Measurements from ENCODE around the gene TIMM8A.

The TIMM8A gene, protein sequence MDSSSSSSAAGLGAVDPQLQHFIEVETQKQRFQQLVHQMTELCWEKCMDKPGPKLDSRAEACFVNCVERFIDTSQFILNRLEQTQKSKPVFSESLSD

DNA sequence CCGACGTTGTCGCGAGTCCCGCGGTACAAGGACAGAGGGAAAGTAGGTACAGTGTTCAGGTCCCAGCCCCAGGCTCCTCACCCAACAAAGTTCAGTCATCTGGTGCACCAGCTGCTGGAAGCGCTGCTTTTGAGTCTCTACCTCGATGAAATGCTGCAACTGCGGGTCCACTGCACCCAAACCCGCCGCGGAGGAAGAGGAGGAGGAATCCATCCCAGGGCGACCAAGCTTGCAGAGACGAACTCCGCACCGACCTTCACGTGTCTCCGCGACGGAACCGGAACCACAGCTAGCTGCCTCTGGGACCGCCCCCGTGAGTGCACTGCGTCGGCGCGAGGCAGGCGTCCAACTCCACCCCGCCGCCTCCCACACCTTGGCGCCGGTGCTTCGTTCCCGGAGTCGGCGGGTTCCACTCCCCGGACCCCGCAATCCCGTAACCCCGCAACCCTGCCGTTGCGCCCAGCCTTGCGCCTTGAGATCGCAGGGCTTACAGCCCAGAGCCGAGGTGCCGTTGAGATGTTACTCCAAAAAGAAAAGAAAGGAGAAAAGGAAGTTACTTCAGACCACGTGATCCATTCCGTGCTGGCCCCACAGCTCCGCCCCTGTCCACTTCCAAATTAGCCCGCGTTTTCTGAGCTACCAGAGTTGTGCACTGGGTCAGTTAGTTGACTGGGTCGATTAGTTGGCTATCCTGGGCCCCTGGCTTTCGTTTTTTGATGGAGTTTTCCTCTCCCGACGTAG, at the start of gene TIMM8A:
TIMM8A (minus strand) TSS at position 291 of the 741 bp plus-strand sequence; CDS start at position 213, 78 bp downstream.
- peak; percentile 80 for DNase-seq (ENCODE audit: low spot score)

DNA sequence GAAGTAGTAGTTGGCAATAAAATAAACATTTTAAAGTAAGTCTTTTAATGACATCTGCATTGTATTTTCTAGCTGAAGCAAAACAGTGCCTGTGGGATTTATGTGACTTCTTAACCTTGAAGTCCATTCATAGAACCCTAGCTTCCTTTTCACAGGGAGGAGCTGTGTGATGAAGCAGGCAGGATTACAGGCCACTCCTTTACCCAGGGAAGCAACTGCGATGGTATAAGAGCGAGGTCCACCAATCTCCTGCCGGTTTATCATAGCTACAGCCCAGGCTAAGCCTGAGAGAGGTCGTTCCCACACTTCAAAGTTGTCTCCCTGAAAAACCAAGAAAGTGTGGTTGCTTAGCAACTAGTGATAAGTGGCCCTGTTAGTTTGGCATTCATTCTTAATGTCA, 49.2 kb upstream of the TIMM8A start:
- DNase-seq (ENCODE audit: low spot score) = no peak

DNA sequence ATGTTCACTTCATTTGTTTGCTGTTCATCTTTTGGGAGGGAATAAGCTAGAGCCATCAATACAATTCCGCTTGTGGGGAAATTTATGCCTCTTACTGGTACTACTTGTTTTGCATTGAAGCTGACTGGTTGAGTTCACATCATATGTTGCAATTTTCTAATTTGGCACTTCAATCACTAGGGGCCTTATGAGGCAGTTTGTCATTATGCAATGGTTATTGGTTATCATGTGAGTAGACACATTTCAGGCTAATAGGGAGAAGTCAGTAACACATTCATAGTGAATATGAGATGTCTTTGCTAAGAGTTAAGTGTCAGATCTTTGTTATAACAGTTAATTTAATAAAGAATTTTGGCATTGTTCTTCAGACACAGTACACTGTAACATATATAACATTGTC, 47.2 kb upstream of the TIMM8A start:
- no peak for DNase-seq (ENCODE audit: low spot score)

DNA sequence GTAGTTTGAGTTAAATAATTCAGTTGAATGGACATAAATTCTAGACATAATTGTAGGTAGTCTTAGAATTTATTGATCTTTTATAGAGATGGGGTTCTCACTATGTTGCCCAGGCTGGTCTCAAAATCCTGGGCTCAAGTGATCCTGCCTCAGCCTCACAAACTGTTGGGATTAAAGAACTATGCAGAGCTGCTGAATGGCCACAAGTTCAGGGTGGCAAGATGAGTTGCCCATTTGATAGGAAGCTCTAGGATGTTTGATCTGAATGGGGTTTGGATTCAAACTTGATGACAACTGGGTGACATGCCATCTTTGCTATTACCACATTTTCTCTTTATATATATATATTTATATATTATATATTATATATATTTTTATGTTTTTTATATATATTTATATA, 45.8 kb upstream of the TIMM8A start:
- DNase-seq (ENCODE audit: low spot score) = no peak

DNA sequence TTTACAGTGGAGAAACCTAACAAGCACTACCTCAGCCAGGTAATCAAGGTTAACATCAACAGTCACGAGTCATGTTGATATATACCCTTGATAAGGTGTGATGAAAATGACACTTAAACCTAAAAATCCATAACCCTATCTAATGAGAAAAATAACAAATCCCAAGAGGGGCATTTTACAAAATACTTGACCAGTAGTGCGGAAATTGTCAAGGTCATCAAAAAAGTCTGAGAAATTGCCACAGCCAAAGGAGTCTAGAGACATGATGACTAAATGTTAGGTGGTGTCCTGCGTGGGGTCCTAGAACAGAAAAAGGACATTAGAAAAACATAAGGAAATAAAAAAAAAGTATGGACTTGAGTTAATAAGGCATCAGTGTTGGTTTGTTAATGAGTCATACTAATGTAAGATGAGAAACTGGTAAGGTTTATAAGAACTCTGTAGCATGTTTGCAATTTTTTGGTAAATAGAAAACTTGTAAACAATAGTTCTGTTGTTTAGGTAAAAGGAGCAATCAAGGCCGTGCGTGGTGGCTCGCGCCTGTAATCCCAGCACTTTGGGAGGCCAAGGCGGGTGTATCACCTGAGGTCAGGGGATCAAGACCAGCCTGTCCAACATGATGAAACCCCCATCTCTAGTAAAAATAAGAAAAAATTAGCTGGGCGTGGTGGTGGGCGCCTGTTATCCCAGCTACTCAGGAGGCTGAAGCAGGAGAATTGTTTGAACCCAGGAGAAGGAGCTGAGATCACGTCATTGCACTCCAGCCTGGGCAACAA, 45.2 kb upstream of the TIMM8A start:
- no peak for DNase-seq (ENCODE audit: low spot score)

DNA sequence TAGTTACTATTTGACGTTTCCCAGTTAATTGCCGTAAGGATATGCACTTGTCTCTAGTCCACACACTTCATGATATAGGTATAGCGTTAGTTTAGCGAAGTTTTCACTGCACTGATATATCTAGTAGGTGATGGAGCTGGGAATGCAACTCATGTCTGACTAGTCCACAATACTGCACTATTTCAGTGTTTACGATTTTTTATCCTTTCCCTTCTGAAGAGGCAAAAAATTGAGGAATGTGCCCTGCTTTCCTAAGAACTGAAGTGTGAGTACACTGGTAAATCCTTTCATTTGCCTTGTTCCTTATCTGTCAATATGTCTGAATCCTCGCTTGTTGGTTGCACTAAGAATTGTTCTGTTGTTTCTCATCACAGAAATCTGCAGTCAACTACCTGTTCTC, 43.3 kb upstream of the TIMM8A start:
- no peak for DNase-seq (ENCODE audit: low spot score)

DNA sequence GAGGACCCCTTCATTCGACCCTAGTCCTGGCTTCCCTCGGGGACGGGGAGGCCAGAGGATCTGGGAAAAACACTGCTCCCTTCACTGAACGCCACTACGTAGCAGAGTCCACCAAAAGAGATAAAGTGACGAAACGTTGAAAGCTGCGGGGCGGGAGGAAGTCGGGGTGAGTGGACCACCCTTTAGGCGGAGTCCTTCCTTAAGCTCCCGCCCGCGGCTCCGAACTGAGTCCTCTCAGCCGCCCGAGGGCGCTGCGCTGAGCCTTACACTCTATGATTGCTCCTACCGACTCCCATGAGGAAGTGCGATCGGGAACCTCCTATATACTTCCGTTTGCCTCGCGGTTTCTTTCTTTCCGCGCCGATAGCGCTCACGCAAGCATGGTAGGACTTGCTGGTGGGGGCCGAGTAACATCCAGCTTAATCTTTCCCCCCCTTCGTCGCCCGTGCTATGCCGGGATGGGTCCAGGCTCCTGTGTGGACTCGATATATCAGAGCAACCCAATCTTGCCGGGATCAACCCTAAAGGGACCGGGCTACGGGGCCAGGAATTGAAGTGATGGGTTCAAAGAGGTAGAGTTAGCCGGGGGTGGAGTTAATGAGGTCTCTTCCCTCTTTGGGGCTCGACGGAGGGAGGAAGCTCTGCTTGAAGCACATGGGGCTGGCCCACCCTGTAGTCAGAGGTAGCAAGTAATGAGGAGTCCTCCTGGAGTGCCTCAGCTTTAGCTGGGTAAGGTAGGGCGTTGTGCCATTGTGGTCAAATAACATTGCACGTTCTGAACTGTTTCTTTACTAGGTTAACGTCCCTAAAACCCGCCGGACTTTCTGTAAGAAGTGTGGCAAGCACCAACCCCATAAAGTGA, 42.4 kb upstream of the TIMM8A start, which contains the start of gene RPL36A:
RPL36A (plus strand) TSS at position 348 of the 862 bp plus-strand sequence; CDS start at position 381, 33 bp downstream.
- DNase-seq (ENCODE audit: low spot score) = peak; percentile 84

DNA sequence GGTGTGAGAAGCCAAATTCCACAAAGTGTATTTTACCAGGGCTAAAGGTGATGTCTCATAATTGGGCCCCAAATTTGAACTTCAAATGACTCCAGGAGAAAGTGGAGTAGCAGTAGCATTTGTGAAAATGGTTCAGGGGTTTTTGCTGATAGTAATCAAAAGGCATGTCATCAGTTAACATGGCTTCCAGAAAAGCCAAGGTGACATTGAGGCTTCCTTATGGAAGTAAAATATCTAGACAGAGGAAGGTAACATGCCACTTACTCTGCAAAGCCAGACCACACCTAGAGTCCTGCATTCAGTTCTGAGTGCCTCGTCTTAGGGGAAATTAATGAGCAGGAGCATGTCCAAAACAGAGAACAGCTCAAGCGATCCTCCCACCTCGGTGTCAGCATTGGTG, 40.1 kb upstream of the TIMM8A start:
- no peak for DNase-seq (ENCODE audit: low spot score)

DNA sequence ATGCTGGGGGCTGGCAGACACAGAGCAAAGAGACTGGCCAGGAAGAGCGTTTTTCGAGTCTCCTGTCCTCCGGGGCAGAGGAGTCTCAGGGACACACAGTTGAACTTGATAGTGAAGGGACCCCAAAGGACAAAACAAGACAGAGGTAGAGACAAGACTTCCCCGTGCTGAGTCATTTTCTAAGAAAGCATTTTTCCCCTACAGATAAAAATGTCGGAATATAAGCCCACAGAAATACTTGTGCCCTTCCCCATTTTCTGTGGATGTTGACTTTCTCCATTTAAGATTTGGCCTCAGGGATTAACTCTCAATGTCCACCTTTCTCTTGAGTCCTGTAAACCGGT, 38.0 kb upstream of the TIMM8A start:
- no peak for DNase-seq (ENCODE audit: low spot score)

DNA sequence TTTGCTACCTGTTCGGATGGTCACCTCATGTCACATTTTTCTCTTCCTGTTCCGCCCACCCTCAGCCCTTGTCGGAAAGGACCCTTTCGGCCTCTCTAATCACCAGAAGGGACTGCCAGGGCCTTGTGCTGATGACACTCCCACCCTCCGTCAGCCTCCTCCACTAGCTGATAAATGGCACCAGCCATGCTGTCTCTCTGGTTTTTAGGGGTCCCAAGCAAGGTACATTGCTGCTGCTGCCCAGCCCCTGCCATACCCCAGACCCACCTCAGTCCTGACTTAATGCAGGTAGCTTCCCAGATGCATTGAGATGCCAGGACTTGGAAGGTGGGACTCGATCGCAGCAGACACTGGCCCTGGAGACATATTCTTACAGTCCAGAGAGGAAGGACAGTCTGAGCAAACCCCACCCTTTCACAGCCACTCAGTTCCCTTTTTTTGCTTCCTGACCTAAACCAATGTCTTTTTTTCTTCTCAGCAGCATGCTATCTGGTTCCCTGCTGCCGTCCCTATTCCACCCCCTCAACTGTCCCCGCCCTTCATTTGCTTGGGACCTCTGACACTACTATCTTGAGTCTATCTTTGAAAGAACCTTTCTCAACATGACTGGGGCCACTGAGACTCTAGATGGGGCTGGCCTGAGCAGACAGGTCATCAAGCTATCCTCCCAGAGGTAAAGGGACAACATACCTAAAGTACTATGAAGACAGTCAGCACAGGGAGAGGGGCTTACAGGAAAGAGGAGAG, 37.4 kb upstream of the TIMM8A start, which contains the start of gene BTK:
BTK (minus strand) TSS at position 397 of the 747 bp plus-strand sequence. CDS start 10,907 bp downstream, outside the sequence.
- no peak for DNase-seq (ENCODE audit: low spot score)

DNA sequence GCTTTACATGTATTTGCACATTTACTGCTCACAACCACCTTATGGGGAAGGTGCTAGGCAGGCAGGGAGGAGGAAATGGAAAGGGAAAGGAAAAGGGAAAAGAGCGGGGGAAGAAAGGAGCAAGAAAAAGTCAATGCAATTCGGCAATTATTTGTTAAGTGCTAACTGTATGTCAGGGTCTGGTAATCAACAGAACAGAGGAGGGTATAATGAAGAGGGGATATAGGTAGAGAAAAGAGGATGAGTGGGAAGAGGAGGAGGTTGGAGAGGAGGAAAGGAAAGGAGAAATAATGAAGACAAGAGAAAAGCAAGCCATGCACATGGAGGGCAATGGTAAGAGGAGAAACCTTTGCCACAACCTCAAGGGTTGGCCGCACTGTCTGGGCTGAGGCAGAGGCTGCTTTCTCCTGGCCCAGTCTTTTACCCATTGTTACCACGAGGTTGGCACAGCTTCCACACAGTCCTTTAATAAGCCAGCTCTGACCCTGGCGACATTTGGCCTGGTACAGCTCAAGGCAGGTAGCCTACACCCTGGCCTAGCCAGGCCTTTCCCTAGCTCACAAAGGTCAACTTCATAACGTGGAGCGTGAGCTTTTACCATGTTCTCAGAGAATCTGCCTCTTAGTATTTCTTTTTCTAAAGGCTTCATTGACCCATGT, 36.6 kb upstream of the TIMM8A start:
- no peak for DNase-seq (ENCODE audit: low spot score)

DNA sequence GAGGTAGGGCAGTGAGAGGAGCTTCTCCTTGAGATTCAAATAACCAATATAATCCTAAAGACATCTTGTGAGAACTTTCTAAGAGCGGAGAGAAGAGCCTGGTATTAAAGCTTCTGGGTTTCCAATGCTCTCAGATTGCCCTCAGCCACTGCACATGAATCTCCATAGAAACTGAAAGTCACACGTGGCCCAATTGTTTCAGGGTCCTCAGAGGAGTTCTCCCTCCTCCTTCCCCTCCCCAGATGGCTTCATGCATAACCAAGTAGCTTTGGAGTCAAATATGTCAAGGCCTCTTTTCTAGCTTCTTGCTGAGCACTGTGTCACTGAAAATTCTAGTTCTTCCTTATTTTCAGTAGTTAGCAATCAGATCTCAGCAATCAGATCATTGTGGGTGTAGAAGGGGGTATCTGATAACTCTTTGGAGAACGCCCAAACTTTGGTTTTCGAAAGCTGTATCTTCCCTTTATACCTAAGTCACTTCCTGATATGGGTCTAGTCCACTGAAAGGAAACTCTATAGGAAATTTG, 35.2 kb upstream of the TIMM8A start:
- no peak for DNase-seq (ENCODE audit: low spot score)

DNA sequence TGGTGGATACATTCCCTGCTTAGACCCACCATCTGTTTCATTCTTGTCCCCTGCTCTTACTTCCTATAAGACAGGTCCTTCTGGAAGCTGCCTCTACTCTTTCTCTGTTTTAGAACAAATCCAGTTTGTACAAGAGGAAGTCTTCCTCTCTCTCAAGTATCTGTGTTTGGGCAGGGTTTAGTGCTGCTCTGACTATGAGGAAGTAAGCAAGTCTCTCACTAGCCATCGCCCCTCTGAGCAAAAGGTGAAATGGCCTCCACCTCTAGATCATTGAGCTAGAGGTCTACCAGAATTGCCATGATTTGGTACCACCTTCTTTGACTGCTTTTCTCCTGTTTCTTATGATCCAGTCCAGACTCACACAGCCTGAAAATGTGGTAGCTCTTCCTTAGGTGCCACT, 29.0 kb upstream of the TIMM8A start:
- no peak for DNase-seq (ENCODE audit: low spot score)

DNA sequence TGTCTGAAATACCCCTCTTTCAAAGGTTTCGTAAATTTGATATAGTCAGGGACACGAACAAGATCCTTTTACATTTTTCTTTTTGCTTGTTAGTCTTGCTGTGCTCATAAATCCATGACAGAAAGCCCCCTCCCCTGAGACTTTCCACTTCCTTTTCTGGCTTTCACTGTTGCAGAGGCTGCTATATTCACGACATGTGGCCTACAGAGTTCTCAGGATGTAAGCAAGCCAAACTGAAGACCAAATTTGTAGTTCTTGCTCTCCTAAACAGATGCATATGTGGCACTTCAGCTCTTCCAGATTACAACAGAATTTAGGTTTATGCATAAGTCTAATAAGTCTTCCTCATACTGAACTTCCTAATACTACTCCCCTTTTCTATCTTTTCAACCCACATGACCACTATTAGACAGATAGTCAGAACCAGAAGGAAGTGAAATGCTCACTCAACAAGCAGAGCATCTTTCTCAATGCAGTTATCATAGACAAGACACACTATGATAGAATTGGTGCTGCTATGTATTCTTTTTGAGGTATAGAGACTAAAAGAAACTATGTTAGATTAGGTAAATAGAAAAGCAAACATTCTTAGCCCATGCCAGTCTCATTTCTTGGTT, 22.5 kb upstream of the TIMM8A start:
- DNase-seq (ENCODE audit: low spot score) = no peak

DNA sequence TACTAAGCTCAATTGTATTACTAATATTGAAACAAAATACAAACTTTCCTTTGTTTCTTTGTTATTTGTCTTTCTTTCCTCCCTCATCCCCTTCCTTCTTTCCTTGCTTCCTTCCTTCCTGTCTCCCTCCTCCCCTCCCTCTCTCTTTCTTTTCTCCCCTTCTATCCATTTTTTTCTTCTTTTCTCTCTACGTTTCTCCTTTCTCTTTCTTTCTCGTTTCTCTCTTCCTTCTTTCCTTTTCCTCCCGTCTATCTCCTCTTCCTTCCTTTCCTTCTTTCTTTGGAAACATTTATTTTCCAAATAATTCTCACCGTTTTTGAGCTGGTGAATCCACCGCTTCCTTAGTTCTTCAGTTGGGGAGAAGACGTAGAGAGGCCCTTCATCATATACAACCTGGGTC, 21.1 kb upstream of the TIMM8A start:
- DNase-seq (ENCODE audit: low spot score) = no peak

DNA sequence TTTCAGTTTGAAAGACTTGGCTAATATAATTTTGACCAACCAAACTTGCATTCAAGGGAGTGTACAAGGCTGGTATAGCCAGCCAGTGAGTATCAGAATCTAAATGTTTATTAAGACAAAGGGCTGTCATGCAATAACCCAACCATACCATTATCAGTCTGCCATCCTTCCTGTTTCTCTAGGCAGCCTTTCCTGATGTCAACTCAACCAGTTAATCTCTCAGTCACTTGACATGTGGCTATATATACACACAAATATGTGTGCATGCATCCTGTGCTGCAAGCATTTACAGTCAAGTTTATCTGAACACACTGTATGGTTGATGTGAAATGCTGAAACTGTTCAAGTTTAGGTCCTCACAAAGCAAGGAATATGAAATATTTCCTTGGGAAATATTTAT, 20.3 kb upstream of the TIMM8A start:
- DNase-seq (ENCODE audit: low spot score) = no peak

DNA sequence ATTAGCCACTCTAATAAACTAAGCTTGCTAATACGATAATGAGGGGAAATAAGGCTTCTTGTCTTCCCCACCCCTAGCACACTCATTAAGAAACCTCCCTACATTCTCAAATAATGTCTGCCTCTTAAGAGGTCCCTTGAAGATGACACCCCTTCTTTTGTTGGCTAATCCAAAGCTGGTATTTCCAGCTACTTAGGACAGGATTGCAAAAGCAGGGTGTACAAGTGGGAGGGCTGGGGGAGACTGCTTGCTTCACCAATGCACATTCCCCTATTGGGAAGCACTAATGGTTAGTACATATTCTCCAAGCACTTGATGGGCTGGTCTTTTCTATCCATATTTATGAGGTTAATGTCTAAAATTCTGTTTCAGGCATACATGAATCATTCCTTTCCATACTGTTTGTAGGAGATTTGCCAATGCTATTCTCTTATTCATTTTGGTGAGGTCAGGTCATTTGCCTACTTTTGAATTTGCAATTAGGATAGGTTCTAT, 16.8 kb upstream of the TIMM8A start:
- no peak for DNase-seq (ENCODE audit: low spot score)

DNA sequence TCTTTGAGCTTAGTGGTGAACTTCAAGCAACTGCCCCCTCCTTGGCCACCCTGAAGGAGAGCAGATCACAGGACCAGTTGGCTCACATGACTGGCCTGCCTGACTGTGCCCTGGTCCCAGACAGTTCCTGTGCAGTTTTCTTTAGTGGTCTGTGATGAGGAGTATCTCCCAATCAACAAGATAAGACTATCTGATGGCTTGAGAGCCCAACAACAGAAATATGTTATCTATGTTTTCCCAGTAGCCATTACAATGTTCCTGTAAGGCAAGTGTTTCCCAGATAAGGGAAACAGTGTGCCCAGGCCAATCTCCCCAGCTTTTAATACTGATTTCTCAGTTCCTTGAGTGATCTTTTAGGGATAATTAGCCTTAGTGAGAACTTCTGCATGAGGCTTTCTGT, 14.2 kb upstream of the TIMM8A start:
- DNase-seq (ENCODE audit: low spot score) = no peak

DNA sequence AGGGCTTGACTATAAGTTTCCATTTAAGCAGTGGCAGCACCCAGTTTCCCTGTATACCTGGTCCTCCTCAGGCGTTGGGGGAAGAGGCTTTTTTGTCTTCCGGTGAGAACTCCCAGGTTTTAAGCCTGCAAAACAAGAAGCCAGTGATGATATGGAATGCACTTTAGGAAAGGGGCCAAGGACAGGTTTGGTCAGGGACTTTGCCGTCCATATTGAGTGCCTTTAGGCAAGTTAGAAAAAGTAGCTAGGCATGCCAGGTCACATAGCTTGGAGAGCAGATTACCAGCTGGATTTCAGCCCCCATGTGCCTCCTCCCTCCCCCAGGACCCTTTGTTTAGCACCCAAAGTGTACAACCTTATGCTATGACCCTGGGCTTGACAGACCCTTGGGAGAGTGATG, 13.6 kb upstream of the TIMM8A start:
- no peak for DNase-seq (ENCODE audit: low spot score)

DNA sequence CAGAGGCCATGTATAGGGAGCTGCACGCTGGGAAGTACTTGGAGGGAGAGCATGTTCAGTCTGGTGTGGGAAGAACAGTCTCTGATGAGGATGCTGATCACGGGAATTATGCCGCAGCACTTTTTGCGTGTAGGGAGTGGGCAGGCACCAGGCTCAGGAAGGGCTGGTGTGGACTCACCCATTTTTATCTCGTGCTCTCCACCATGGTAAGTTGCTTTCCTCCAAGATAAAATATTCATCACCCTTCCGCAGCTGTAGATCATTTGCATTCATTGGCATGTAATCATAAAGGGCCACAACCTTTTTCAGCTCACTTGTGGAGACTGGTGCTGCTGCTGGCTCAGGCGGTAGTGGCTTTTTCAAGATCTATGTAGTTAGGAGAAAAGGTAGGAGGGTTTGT, 11.8 kb upstream of the TIMM8A start:
- DNase-seq (ENCODE audit: low spot score) = no peak
